Kidney capillary endothelial cell (primary cell): Measurements from ENCODE around the gene LRRFIP2.
A peak's percentile ranks its signal among the peaks of the same experiment; 100 is the strongest.
"Not testable (repeated sequence)": the region's sequence is repeated elsewhere in the genome, so short reads cannot be mapped to it uniquely, and the experiment has no call there.

Source experiments
- DNase-seq: peaks from one replicate; pipeline ENCODE4 v3.0.0-alpha.2; 2018; ENCODE audit warnings: low spot score

Gene LRRFIP2

DNA sequence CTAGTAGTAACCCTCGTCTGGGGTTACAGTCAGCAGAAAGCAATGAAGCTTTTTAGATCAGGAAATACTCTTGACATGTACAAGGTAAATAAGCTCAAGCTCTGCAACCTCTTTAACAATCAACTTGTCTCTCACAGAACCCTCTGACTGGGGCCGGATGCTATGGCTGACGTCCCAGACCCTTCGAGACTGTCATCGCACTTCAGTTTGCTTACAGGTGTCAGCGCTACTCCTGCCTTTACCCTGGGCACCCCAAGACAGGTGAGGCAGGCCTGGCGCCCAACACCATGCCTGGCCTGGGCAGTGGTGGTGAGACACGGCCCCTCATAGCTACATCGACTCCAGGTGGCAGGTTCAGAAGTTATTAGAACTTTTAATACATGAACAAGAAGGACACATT lies 30.6 kb downstream of the LRRFIP2 start:
- DNase-seq, result no peak

DNA sequence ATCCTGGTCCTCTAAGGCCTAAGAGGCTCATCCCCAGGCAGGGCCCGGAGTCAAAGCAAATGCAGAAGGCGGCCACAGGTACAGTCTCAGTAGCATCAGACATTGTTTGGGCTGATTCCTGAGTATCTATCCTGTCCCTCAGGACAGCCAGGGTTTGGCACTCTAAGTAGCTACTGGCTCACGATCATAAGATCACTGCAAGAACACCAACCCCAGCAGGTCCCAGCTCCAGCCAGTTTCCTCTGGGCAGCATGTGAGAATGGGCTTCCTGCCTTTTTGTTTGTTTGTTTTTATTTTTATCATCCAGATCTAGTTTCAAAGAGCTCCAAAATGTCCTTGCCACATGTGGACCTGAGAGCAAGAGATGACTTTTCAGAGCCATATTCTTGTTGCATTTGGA lies 32.7 kb downstream of the LRRFIP2 start:
- no peak for DNase-seq

DNA sequence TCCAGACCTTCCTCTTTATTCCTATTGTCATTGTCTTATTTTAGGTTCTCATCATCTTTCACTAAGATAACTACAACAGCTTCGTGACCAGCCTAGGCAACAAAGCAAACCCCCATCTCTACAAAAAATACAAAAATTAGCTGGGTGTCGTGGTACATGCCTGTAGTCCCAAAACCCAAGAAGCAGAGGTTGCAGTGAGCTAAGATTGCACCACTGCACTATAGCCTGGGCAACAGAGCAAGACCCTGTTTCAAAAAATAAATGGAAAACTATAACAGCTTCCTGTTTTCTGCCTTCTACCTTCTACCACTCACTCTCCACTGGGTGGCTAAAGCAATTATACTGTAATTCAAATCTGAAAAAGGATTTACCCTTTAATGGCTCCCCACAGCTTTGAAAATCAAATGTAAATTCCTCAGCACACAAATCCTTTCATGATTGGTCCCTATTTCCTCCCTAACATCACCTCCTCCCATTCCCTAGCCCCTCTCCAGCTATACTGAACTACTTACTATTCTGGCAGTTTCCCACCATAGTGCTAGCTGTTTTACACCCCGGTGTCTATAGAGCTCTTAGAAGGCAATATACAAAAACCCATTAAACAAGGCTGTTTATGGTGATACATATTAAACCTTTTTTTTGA lies 33.4 kb downstream of the LRRFIP2 start:
- no peak for DNase-seq

DNA sequence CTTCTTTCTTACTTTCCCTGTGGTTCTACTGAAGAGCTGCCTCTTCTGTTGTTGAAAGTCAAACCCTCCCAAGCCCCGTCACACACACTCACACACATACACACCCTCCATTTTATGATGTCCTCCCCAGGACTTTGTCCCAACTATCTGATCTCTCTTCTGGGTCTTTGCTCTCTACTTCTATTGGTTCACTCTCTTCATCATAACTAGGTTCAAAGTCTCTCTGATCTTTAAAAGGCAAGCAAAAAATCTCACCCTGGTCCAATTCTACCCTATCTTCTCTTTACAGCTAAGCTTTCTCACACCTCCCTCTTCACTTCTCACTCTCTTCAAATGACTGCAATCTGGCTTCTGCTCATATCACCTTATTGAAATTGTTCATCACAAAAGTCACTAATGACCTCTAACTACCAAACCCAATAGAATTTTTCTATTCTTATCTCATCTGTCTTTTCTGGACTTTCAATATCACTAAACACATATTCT lies 34.8 kb downstream of the LRRFIP2 start:
- DNase-seq, result no peak

DNA sequence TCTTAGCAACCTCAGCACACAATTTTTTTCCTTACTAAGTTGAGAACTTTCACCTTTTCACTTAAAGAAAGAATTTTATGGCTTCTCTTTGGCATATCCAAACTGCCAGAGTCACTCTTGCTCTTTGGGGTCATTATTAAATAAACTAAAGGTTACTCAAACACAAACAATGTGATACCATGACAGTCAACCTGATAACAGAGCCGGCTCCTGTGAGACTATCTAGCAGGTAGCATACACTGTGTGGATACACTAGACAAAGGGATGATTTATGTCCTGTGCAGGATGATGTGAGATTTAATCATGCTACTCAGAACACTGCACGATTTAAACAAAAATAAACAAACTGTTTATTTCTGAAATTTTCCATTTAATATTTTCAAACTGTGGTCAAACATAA lies 35.6 kb downstream of the LRRFIP2 start:
- no peak for DNase-seq

DNA sequence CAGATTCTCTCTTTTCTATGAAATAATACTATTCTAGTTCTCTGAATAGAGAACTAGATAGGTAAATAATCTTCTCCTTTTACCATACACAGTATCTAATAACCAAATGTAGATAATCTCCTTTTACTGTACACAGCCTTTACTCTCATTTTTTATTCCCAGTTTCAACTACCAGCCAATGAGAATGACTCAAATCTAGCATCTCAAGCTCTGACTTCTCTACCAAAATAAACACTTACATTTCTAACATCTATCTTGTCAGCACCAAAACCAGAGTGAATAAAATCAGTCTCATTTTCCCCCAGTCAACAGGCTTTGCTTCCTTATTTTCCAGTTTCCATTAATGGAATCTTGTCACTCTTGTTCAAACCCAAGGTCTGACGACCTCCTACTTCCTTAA lies 36.9 kb downstream of the LRRFIP2 start:
- no peak for DNase-seq

DNA sequence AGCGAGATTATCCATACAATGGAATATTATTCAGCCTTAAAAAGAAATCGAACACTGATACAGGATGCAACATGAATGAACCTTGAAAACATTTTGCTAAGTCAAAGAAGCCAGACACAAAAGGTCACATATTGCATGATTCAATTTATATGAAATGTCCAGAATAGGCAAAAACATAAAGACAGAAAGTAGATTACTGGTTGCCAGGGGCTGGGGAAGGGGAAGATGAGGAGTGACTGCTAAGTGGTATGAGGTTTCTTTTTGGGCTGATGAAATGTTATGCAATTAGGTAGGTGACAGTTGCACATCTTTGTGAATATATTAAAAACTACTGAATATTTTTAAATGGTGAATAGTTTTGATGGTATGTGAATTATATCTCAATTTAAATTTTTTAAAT lies 38.3 kb downstream of the LRRFIP2 start:
- no peak for DNase-seq

DNA sequence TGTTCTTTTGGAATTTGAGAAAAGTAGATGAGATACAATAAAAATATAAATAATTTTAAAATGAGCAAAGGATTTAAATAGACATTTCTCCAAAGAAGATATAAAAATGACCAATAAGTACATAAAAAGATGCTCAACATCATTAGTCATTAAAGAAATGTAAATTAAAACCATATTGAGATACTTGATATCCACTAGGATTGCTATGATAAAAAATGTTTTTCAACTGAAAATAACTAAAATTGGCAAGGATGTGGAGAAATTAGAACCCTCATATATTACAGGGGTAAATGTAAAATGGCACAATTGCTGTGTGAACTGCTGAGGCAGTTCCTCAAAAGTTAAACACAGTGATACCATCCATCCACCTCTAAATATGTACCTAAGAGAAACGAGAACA lies 38.8 kb downstream of the LRRFIP2 start:
- DNase-seq, result no peak

DNA sequence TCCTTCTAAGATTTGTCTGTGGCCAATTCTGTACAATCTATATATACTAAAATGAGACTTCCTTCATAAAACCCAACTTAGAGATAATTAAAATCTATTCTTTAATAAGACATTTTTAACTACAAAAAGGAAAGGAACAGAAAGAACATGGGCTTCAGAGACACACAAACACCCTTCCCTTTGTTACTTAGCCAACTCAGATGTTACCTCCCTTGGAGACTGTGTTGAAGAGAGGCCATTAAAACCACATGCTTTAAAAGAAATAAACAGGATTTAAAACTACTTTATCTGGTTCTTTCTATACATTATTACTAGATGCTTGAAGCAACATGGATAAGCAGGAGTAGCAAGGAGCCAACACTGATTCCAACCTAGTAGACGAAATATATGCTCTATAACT lies 42.0 kb downstream of the LRRFIP2 start:
- DNase-seq, result no peak

DNA sequence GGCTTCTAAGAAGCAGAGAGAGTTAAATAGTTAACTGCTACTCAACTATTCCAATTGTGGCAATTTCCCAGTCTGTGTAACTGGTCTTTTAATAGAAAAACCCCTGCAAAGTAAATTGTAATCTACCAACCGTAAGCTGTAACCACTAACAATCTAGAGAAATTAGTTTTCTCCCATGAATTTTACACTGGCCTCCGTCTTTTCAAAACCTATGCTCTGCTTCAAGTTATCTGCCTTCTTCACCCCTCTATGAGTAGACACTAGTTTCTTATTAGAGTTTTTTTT lies 42.6 kb downstream of the LRRFIP2 start:
- DNase-seq, result no peak

DNA sequence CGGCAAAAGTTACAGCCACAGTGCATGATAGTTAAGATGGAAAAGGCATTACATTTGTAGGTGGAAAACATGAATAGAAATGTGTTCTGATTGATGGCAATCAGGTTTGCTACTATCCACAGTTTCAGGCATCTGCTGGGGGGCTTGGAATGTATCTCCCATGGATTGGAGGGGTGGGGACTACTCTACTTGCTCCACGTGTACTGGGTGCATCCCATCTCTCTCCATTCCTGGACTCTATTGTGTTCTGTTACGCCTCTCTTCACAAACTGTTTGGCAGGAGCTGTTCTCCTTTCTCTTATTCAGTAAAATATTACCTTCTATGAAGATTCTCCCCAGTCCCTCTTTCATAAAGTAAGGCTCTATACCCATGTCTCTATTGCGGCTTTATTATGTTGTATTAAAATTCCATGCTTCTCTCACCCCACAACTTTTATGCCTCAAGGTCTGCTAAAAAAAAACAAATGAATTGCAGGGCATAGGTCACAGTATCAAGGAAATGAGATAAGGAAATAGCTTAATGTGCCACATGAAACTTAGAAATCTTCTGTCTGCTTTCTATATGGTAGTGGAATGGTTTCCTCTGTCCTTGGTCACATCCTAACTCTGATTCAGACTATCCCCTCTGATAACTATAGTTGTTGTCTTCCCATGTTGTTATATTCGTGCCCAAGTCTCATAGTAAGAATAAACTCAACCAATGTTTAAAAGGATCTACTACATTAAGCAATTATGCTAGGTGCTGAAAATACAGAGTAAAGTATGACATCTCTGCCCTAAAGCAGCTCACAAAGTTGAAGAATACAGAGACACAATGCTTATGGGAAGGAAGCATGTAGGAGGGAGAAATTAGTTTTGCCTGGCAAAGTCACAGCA lies 43.2 kb downstream of the LRRFIP2 start:
- DNase-seq, result peak; percentile 74

DNA sequence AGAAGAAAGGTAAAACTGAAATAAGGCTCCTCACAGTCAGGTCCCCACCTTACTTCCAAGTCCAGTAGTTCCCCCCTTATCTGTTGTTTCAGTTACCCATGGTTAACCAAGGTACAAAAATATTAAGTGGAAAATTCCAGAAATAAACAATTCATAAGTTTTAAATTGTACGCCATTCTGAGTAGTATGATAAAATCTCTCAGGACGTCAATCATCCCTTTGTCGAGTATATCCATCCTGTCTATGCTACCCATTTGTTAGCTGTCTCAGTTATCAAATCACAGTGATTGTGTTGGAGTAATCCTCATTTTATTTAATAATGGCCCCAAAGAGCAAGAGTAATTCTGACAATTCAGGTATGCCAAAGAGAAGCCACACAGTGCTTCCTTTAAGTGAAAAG lies 43.9 kb downstream of the LRRFIP2 start:
- DNase-seq, result no peak

DNA sequence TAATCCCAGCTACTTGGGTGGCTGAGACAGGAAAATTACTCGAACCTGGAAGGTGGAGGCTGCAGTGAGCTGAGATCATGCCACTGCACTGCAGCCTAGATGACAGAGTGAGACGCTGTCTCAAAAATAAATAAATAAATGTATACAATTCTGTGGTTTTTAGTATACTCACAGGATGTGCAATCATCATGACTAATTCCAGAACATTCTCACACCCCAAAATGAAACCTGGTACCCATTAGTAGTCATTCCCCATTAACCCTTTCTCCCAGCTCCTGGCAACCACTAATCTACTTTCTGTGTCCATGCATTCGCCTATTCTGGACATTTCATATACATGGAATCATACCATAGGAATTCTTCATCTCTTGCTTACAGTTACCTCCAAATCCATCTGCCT lies 44.5 kb downstream of the LRRFIP2 start:
- peak; percentile 56 for DNase-seq

DNA sequence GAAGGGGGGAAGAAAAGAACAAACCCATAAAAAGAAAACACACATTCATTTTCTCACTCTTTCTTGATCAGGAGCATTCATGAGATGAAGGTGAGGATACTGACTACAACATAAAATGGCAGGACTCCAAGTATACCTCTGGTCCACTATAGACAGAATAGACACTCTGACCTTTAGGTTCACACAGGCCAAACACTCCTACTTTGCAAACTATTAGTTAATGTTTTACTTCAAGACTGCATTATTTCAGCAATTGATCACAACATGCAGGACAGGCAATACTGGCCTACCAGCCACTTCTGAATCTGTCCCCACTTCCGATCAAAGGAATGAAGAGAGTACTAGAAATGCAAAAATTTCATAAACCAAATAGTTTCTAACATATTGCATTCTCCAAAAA lies 47.0 kb downstream of the LRRFIP2 start:
- no peak for DNase-seq

DNA sequence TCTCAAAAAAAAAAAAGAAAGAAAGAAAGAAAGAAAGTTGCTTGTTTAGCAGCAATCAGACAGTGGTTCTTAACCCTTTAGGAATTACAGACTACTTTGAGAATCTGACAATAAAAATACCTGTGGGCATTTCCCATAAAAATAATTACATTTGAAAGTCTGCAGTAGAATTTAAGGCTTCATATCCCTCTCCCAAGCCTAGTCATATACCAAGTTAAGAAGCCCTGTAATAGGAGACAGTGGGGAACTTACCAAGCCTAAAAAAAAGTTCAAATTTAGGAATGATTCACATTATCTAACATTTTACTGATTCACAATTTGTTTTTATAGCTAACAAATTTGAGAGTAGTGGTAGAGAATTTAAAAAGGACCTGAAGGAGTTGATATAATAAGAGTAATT lies 47.5 kb downstream of the LRRFIP2 start:
- no peak for DNase-seq

DNA sequence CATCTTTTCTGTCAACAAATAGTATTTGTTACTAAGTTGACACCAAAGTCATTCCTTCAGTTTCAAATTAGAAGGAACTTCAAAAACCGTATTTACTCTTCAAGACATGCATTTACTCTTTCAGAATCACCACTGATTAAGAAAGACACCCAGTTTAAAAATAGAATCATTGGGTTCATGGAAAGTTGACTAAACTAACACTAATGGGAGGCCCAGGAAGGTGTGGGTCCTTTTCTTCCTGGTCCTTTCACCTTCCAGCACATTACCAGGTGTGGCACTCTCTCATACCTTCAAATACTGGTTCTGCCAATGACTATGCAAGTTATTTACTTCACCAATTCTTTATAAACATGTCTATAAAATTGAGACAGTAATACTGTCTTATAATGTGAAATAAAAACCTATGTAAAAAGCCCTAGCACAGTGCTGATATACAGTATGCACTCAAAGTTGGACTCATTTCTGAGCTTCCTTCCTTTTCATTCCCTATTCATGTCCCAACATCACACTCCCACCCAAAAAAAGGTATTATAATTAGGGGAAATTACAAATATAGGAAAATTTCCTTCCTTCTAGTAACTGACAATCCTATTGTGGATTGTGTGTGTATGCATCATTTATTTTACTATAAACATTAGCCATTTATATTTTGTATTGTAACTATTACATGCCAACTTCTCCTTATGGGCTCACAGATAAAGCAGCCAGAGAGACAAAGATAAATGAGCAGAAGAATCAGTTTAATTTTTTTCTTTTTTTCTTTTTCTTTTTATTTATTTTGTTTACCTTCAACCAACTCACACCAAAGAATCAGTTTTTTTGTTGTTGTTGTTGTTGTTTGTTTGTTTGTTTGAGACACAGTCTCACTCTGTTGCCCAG lies 48.9 kb downstream of the LRRFIP2 start:
- DNase-seq, result no peak

DNA sequence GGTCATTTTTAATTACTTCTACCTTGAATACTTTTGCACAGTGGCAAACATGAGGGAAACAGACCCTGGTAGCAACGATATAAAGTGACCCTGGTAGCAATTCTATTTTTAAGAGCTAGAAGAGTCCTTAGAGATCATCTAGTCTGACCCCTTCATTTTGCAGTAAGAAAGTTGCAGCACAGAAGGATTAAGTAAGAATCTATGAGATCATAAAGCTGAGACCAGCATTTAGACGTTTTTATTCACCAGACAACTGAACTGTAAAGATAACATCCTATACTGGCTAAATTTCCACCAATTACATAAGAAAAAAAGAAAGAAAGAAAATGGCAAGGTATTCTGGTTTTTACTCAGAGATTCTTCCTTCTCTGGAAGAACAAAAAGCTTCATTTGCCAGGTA lies 49.9 kb downstream of the LRRFIP2 start:
- DNase-seq, result no peak

DNA sequence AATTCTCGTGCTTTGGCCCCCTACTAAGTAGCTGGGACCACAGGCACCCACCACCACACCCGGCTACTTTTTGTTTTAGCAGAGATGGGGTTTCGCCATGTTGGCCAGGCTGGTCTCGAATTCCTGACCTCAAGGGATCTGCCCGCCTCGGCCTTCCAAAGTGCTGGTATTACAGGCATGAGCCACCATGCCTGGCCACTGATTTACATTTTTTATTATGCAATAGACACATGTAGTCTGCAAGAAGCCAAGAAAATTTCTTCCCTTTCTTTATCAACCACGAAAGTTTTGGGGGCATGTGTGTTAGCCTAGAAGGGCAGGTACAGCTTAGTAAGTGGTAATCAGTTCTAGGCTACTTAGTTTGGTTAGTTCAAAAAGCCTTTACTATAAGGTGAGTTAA lies 51.1 kb downstream of the LRRFIP2 start:
- no peak for DNase-seq

DNA sequence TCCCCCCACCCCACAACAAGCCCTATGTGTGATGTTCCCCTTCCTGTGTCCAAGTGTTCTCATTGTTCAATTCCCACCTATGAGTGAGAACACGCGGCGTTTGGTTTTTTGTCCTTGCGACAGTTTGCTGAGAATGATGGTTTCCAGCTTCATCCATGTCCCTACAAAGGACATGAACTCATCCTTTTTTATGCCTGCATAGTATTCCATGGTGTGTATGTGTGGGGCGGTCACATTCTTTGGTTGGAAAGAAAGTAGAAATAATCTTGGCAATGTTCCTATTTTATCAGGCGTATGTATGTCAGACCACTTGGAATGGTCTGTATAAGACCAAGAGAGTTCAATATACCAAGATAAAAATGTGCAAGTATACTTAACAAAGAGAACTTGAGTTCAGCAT lies 52.3 kb downstream of the LRRFIP2 start:
- DNase-seq, result not testable (repeated sequence)

DNA sequence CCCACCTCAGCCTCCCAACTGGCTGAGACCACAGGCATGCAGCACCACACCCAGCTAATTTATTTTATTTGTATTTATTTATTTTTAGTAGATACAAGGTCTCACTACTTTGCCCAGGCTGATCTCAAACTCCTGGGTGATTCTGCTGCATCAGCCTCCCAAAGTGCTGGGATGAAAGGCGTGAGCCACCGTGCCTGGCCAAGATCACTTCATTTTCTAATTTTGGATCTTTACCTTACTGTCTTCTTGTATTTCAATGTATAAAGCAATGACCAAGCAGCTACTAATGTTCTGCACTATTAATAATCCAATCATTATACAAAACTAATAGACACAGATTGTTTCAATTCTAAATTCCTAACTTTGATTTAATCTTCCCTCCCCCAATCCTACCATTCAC lies 56.2 kb downstream of the LRRFIP2 start:
- DNase-seq, result no peak

DNA sequence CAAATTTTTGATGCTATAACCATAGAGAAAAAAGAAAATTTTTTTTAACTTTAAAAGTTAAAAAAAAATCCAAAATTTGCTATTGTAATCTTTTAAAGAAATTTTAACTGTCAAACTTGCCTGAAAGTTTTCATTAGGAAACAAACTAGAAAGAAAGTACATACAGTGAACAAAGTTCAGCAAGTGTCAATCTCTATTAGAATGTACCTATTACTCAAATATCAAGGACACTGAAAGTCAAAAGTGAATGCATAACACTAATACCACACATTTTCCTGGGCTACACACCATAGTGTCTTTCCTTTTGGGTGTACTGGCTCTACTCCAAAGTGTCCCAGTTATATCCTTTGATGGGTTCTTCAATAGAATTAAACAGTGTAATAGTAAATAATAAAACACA lies 56.8 kb downstream of the LRRFIP2 start:
- no peak for DNase-seq

DNA sequence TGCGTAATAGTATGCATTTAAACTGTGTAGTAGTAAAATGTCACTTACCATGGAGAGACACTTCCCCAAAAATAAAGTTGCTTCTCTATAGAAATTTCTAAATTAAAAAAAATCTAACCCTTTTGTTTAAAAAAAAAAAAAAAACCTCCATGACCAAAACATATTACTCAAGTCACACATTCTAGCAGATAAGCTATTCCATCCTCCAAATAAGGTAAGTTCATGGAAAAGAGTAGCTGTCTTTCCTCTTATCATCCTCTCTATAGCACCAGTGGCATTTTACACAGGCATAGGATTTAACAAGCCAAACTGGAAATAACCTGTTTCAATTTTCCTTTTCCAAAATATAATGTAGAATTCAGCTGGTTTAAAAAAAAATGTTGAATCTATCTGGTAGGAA lies 57.4 kb downstream of the LRRFIP2 start:
- DNase-seq, result no peak

DNA sequence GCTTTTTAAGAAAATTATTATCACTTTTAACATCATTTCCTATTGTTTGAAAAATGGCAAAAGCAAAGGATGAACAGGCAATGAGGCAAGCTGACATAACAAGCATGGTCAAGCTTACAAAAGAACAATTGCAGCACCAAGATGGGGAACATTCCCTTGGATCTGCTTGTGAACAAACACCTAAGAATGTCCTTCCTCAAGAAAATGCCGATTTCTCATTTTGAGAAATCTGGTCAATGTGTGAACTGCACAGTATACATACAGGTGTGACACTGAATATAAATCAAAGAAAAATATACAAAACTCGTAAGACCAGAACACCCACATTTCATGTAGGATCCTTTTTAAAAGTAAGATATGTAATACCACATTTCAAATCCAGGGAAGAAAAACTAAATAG lies 58.9 kb downstream of the LRRFIP2 start:
- peak; percentile 60 for DNase-seq
